ENCODE results near the gene RGS9. TPM values are rescaled to one million over a fixed set of nuclear protein-coding genes. Genes with fewer than 3 reads are reported as not detected.
"Not testable (repeated sequence)": the region's sequence is repeated elsewhere in the genome, so short reads cannot be mapped to it uniquely, and the experiment has no call there.

RGS9 gene
- 1 to 10 TPM; 2.8 to 3.5 TPM for total RNA-seq

- Mint-ChIP-seq H3K27me3 (peaks cover 36% of the 10 kb centered on the region), H3K9me3 (no peaks in the 10 kb centered on the region), H3K27ac (peak within 1 kb of the TSS; percentile 13), H3K36me3 (no peaks in the 10 kb centered on the region), H3K4me3 (peak within 1 kb of the TSS; percentile 78), H3K4me1 (peaks cover 18% of the 10 kb centered on the region)
- POLR2A ChIA-PET = interaction anchor here (1.0 to 1.4 kb wide), 2 partner anchors 13 to 37 kb away, joined by 3 to 4 read pairs; no protein-coding TSS in a partner anchor
- peak; percentile 94 for DNase-seq
- peak; percentile 96 for ATAC-seq (ENCODE audit: low read depth)
These were observed at the start of gene RGS9 for GRCh38 chr17:65137021-65137939. Gene RGS9 (plus strand): TSS chr17:65137370. CDS start chr17:65137541, 171 bp downstream.

GRCh38 chr17:65088621-65089360, 48.4 kb upstream of the RGS9 start:
- H3K9me3 Mint-ChIP-seq = no peaks in the 10 kb centered on the region
- H3K27ac Mint-ChIP-seq = no peak overlapping the region
- H3K27me3 Mint-ChIP-seq = peaks cover 16% of the 10 kb centered on the region
- ATAC-seq (ENCODE audit: low read depth) (no peak), DNase-seq (no peak)
- POLR2A ChIA-PET = interaction anchor here (0.6 kb wide), 1 partner anchor 23 kb away, joined by 5 read pairs; no protein-coding TSS in a partner anchor
- H3K36me3 Mint-ChIP-seq = no peaks in the 10 kb centered on the region
- no peak overlapping the region for H3K4me3 Mint-ChIP-seq
- H3K4me1 Mint-ChIP-seq = no peaks in the 10 kb centered on the region

- Mint-ChIP-seq H3K9me3 (no peaks in the 10 kb centered on the region), H3K4me1 (no peaks in the 10 kb centered on the region), H3K4me3 (no peak overlapping the region), H3K27me3 (peaks cover 15% of the 10 kb centered on the region), H3K27ac (no peak overlapping the region), H3K36me3 (no peaks in the 10 kb centered on the region)
- ATAC-seq (ENCODE audit: low read depth) (no peak), DNase-seq (no peak)
- POLR2A ChIA-PET = no interaction called here
These were observed 44.9 kb upstream of the RGS9 start for GRCh38 chr17:65092262-65092661.

GRCh38 chr17:65092721-65093356, 44.3 kb upstream of the RGS9 start:
- DNase-seq; H3K36me3 Mint-ChIP-seq; POLR2A ChIA-PET; ATAC-seq (ENCODE audit: low read depth); H3K27ac Mint-ChIP-seq; H3K4me1 Mint-ChIP-seq; H3K9me3 Mint-ChIP-seq: not testable (repeated sequence)
- H3K4me3 Mint-ChIP-seq = peak overlapping the region; percentile 9
- peaks cover 17% of the 10 kb centered on the region for H3K27me3 Mint-ChIP-seq

- Mint-ChIP-seq H3K4me3 (no peak overlapping the region), H3K9me3 (no peaks in the 10 kb centered on the region), H3K4me1 (no peaks in the 10 kb centered on the region), H3K27me3 (peaks cover 15% of the 10 kb centered on the region), H3K36me3 (no peaks in the 10 kb centered on the region), H3K27ac (no peak overlapping the region)
- POLR2A ChIA-PET = no interaction called here
- DNase-seq (no peak), ATAC-seq (ENCODE audit: low read depth) (no peak)
These were observed 43.2 kb upstream of the RGS9 start for GRCh38 chr17:65093930-65094329.

- POLR2A ChIA-PET = no interaction called here
- Mint-ChIP-seq H3K4me1 (peaks cover 6% of the 10 kb centered on the region), H3K27ac (no peak overlapping the region), H3K4me3 (no peak overlapping the region), H3K36me3 (no peaks in the 10 kb centered on the region), H3K27me3 (peaks cover 8% of the 10 kb centered on the region), H3K9me3 (no peaks in the 10 kb centered on the region)
- no peak for ATAC-seq (ENCODE audit: low read depth)
- DNase-seq = no peak
These were observed 41.7 kb upstream of the RGS9 start for GRCh38 chr17:65095465-65095864.

GRCh38 chr17:65096382-65096781, 40.8 kb upstream of the RGS9 start:
- ATAC-seq (ENCODE audit: low read depth); H3K4me1 Mint-ChIP-seq; H3K9me3 Mint-ChIP-seq; H3K4me3 Mint-ChIP-seq; DNase-seq; POLR2A ChIA-PET; H3K27ac Mint-ChIP-seq; H3K27me3 Mint-ChIP-seq; H3K36me3 Mint-ChIP-seq: not testable (repeated sequence)

- Mint-ChIP-seq H3K9me3 (no peaks in the 10 kb centered on the region), H3K4me1 (peaks cover 7% of the 10 kb centered on the region), H3K4me3 (no peak overlapping the region), H3K36me3 (no peaks in the 10 kb centered on the region), H3K27ac (no peak overlapping the region), H3K27me3 (peaks cover 7% of the 10 kb centered on the region)
- ATAC-seq (ENCODE audit: low read depth) = no peak
- no peak for DNase-seq
- POLR2A ChIA-PET = no interaction called here
These were observed 40.1 kb upstream of the RGS9 start for GRCh38 chr17:65097110-65097509.

- Mint-ChIP-seq H3K9me3 (no peaks in the 10 kb centered on the region), H3K4me1 (peaks cover 7% of the 10 kb centered on the region), H3K27me3 (peaks cover 7% of the 10 kb centered on the region), H3K27ac (no peak overlapping the region), H3K36me3 (no peaks in the 10 kb centered on the region), H3K4me3 (no peak overlapping the region)
- no peak for DNase-seq
- no peak for ATAC-seq (ENCODE audit: low read depth)
- POLR2A ChIA-PET = interaction anchor here (1.2 to 3.6 kb wide), 5 partner anchors 43 to 134 kb away, joined by 3 to 16 read pairs (median 4); partner anchors contain the start of gene GNA13
These were observed 37.7 kb upstream of the RGS9 start for GRCh38 chr17:65099475-65099874.

GRCh38 chr17:65099941-65100315, 37.2 kb upstream of the RGS9 start:
- ATAC-seq (ENCODE audit: low read depth) = peak; percentile 23
- H3K4me1 Mint-ChIP-seq = peaks cover 7% of the 10 kb centered on the region
- H3K9me3 Mint-ChIP-seq = no peaks in the 10 kb centered on the region

GRCh38 chr17:65100316-65101140, 36.6 kb upstream of the RGS9 start:
- Mint-ChIP-seq H3K36me3 (no peaks in the 10 kb centered on the region), H3K4me1 (peaks cover 7% of the 10 kb centered on the region), H3K27ac (peak overlapping the region; percentile 87), H3K9me3 (no peaks in the 10 kb centered on the region), H3K27me3 (peaks cover 8% of the 10 kb centered on the region), H3K4me3 (peak overlapping the region; percentile 84)
- peak; percentile 91 for ATAC-seq (ENCODE audit: low read depth)
- peak; percentile 92 for DNase-seq
- POLR2A ChIA-PET = interaction anchor here (0.5 to 3.6 kb wide), 11 partner anchors 22 to 249 kb away, joined by 3 to 16 read pairs (median 4); partner anchors contain the start of genes GNA13, LRRC37A3 and RGS9

More at GRCh38 chr17:65099941-65100315, 37.2 kb upstream of the RGS9 start:
- Mint-ChIP-seq H3K36me3 (no peaks in the 10 kb centered on the region), H3K27me3 (peaks cover 7% of the 10 kb centered on the region), H3K27ac (peak overlapping the region; percentile 87), H3K4me3 (peak overlapping the region; percentile 84)
- DNase-seq = peak; percentile 50
- POLR2A ChIA-PET = interaction anchor here (0.5 to 3.6 kb wide), 10 partner anchors 37 to 248 kb away, joined by 3 to 16 read pairs (median 4); partner anchors contain the start of genes GNA13, LRRC37A3 and RGS9

GRCh38 chr17:65101371-65101770, 35.8 kb upstream of the RGS9 start:
- peak overlapping the region; percentile 69 for H3K27ac Mint-ChIP-seq
- POLR2A ChIA-PET = interaction anchor here (0.7 to 3.6 kb wide), 4 partner anchors 21 to 329 kb away, joined by 4 to 16 read pairs (median 6); no protein-coding TSS in a partner anchor
- ATAC-seq (ENCODE audit: low read depth) (no peak), DNase-seq (no peak)
- H3K4me3 Mint-ChIP-seq = peak overlapping the region; percentile 84
- no peaks in the 10 kb centered on the region for H3K9me3 Mint-ChIP-seq
- H3K36me3 Mint-ChIP-seq = no peaks in the 10 kb centered on the region
- H3K27me3 Mint-ChIP-seq = peaks cover 8% of the 10 kb centered on the region
- peaks cover 7% of the 10 kb centered on the region for H3K4me1 Mint-ChIP-seq

All from activated naive CD8-positive, alpha-beta T cell treated with anti-CD3 and anti-CD28 coated beads, Interleukin-2, amount 10 ng/mL, durations not matched to agents 7 days and 5 days (primary cell).